Activated gamma-delta T cell treated with anti-CD3 and anti-CD28 coated beads, Interleukin-2, amount 50 U/mL, for 16 hours (primary cell): Measurements from ENCODE around the gene MIB2.
"Not testable (repeated sequence)": the region's sequence is repeated elsewhere in the genome, so short reads cannot be mapped to it uniquely, and the experiment has no call there.

ENCODE experiments used
- DNase-seq: peaks from one replicate; pipeline ENCODE4 v3.0.0-alpha.2; 2020; ENCODE audit warnings: low read depth

The MIB2 gene

GRCh38 chr1:1627261-1627828 is 12.0 kb downstream of the MIB2 start:
- DNase-seq, result no peak

- DNase-seq, result no peak
Observed at GRCh38 chr1:1627829-1628753, 12.8 kb downstream of the MIB2 start.

GRCh38 chr1:1628754-1629429 is 13.6 kb downstream of the MIB2 start:
- no peak for DNase-seq

- DNase-seq, result peak; percentile 75
Observed at GRCh38 chr1:1629430-1630190, 14.3 kb downstream of the MIB2 start.

GRCh38 chr1:1630191-1630964 is 15.1 kb downstream of the MIB2 start:
- peak; percentile 91 for DNase-seq

- DNase-seq, result no peak
Observed at GRCh38 chr1:1630965-1631781, 15.9 kb downstream of the MIB2 start.

- no peak for DNase-seq
Observed at GRCh38 chr1:1631782-1632420, 16.6 kb downstream of the MIB2 start, which contains the start of gene MMP23B. MMP23B (plus strand) TSS chr1:1632173; CDS start chr1:1632219, 46 bp downstream.

- DNase-seq, result not testable (repeated sequence)
Observed at GRCh38 chr1:1633409-1633808, 18.1 kb downstream of the MIB2 start.

GRCh38 chr1:1634613-1635012 is 19.3 kb downstream of the MIB2 start:
- not testable (repeated sequence) for DNase-seq

GRCh38 chr1:1636621-1637478 is 21.6 kb downstream of the MIB2 start:
- not testable (repeated sequence) for DNase-seq

GRCh38 chr1:1637479-1637875 is 22.2 kb downstream of the MIB2 start:
- not testable (repeated sequence) for DNase-seq

- DNase-seq, result not testable (repeated sequence)
Observed at GRCh38 chr1:1638528-1638927, 23.2 kb downstream of the MIB2 start.

GRCh38 chr1:1639368-1639767 is 24.1 kb downstream of the MIB2 start:
- not testable (repeated sequence) for DNase-seq

- DNase-seq, result not testable (repeated sequence)
Observed at GRCh38 chr1:1640081-1640480, 24.8 kb downstream of the MIB2 start.

GRCh38 chr1:1640711-1641461 is 25.6 kb downstream of the MIB2 start:
- DNase-seq, result not testable (repeated sequence)

GRCh38 chr1:1646326-1646725 is 31.0 kb downstream of the MIB2 start:
- DNase-seq, result not testable (repeated sequence)

- not testable (repeated sequence) for DNase-seq
Observed at GRCh38 chr1:1647567-1648241, 32.4 kb downstream of the MIB2 start.
